ENCODE results near the gene PLAGL1.

DNA sequence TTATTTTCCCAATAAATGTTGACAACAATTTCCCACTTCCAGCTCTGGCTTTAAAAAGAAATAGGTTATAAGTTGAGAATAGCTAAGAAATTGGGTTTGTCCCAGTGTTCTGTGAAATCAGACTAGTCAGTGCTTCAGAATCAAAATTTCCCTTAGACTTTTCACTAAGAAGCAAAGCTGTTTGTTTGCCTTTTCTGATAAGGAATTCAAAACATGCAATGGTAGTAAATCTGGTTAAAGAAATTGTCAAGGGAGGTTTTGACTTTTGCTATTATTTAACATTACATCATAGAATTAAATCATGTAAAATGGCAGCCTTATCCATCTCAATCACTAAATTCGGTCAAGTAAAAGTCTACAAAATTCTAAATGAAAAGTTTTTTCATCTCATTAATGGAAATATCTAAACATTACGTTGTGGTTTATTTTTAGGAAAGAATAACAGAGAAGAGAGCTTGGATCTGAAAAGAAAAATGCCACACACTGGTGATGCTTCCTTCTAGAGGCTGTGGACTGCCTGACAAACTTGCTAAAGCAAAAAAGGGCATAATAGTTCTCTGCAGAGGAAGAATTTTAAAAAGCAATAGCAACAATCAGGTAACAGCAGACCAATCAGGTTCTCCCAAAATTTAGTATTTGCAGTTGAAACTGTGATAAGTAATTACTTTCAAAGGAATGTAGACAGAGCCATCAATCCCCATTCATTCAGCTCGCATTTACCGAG is 36.4 kb downstream of the PLAGL1 start:
- TF ChIP-seq GATA2 (IDR thresholded peaks at IDR 0.05; ENCODE audit: low read depth, low read length) (no peak), GATA3 (IDR thresholded peaks at IDR 0.05; ENCODE audit: low read depth, low read length) (no peak)
